Neural progenitor cell (in vitro differentiated cells): ENCODE data around the gene TMSB4X. TPM values are rescaled to one million over a fixed set of nuclear protein-coding genes. Genes with fewer than 3 reads are reported as not detected.
A peak's percentile ranks its signal among the peaks of the same experiment; 100 is the strongest.

Experiments used
- DNase-seq: peaks from one replicate; pipeline ENCODE4 v3.0.0-alpha.2; 2016; ENCODE audit warnings: low spot score
- H2AFZ ChIP-seq: fragments of 200-600 bp; sonication (generic); replicated peaks from 2 replicates; pipeline ENCODE4 v1.6.1; 2016; ENCODE audit warnings: antibody characterized with exemption
- H3F3A ChIP-seq: fragments of 200-600 bp; sonication (generic); 2 replicates; pipeline ENCODE4 v1.6.1; 2016; ENCODE audit warnings: antibody characterized with exemption, low read depth
- H3K27ac ChIP-seq: fragments of 200-600 bp; sonication (generic); 2 replicates; pipeline ENCODE4 v1.5.1; 2016; ENCODE audit warnings: mild to moderate bottlenecking
- H3K27me3 ChIP-seq: fragments of 200-600 bp; sonication (generic); 2 replicates; pipeline ENCODE4 v1.6.1; 2016; ENCODE audit warnings: mild to moderate bottlenecking, moderate library complexity
- H3K36me3 ChIP-seq: fragments of 200-600 bp; sonication (generic); 2 replicates; pipeline ENCODE4 v1.5.1; 2016
- H3K4me1 ChIP-seq: fragments of 200-600 bp; sonication (generic); 2 replicates; pipeline ENCODE4 v1.6.1; 2016; ENCODE audit warnings: mixed run types
- H3K4me2 ChIP-seq: fragments of 200-600 bp; sonication (generic); 2 replicates; pipeline ENCODE4 v1.6.1; 2016
- H3K4me3 ChIP-seq: fragments of 200-600 bp; sonication (generic); 2 replicates; pipeline ENCODE4 v1.5.1; 2016
- H3K79me2 ChIP-seq: fragments of 200-600 bp; sonication (generic); 2 replicates; pipeline ENCODE4 v1.6.1; 2016; ENCODE audit warnings: low read depth
- H3K9ac ChIP-seq: fragments of 200-600 bp; sonication (generic); 2 replicates; pipeline ENCODE4 v1.6.1; 2016
- H3K9me3 ChIP-seq: fragments of 200-600 bp; sonication (generic); 2 replicates; pipeline ENCODE4 v1.5.1; 2016; ENCODE audit warnings: low read depth
- H4K20me1 ChIP-seq: fragments of 200-600 bp; sonication (generic); 2 replicates; pipeline ENCODE4 v1.6.1; 2016; ENCODE audit warnings: low read depth
- H3K27ac Mint-ChIP-seq: 3 replicates; pipeline ENCODE4 v1.8.0; 2021; ENCODE audit warnings: mixed read lengths
- H3K27me3 Mint-ChIP-seq: 2 replicates; pipeline ENCODE4 v1.8.0; 2022; ENCODE audit warnings: low read depth, mild to moderate bottlenecking, inconsistent platforms, moderate library complexity, mixed read lengths; ENCODE audit not compliant: insufficient read depth
- H3K36me3 Mint-ChIP-seq: 3 replicates; pipeline ENCODE4 v1.8.0; 2021; ENCODE audit warnings: mixed read lengths
- H3K4me1 Mint-ChIP-seq: 3 replicates; pipeline ENCODE4 v1.8.0; 2021; ENCODE audit warnings: mixed read lengths
- H3K4me3 Mint-ChIP-seq: 3 replicates; pipeline ENCODE4 v1.8.0; 2021; ENCODE audit warnings: mild to moderate bottlenecking, moderate library complexity, mixed read lengths
- H3K9me3 Mint-ChIP-seq: 3 replicates; pipeline ENCODE4 v1.8.0; 2020; ENCODE audit warnings: mixed read lengths
- CTCF ChIP-seq: fragments of 200-600 bp; sonication (generic); IDR thresholded peaks from 2 replicates; pipeline ENCODE4 v1.5.1; 2017; ENCODE audit warnings: antibody characterized with exemption, mild to moderate bottlenecking
- EZH2 ChIP-seq: fragments of 200-600 bp; sonication (generic); IDR thresholded peaks from 2 replicates; pipeline ENCODE4 v1.6.1; 2017; ENCODE audit warnings: antibody characterized with exemption, mild to moderate bottlenecking, moderate library complexity
- EZH2phosphoT487 ChIP-seq: fragments of 200-600 bp; sonication (generic); IDR thresholded peaks from 2 replicates; pipeline ENCODE4 v1.6.1; 2017; ENCODE audit warnings: antibody characterized with exemption
- total RNA-seq: library from RNA; depleted of rRNA; stranded (reverse); fragments of >200 nt; gene quantifications from 2 replicates; pipeline ENCODE4 v1.2.3, GENCODE V29; 2015; ENCODE audit warnings: low replicate concordance

Gene TMSB4X
- total RNA-seq, 1 donor from 2014 or later = 3,462 TPM

- DNase-seq = no peak
- H3K36me3 Mint-ChIP-seq = no peaks in the 10 kb centered on the region
Observed at GRCh38 chrX:12999422-12999821, 24.5 kb downstream of the TMSB4X start.

GRCh38 chrX:13000301-13000811 lies 25.4 kb downstream of the TMSB4X start:
- no peaks in the 10 kb centered on the region for H3K79me2 ChIP-seq
- no peaks in the 10 kb centered on the region for H4K20me1 ChIP-seq
- peaks cover 20% of the 10 kb centered on the region for H3K4me1 ChIP-seq
- Mint-ChIP-seq H3K27me3 (no peaks in the 10 kb centered on the region), H3K4me1 (peaks cover 27% of the 10 kb centered on the region), H3K27ac (peak overlapping the region; percentile 86), H3K4me3 (no peak overlapping the region), H3K9me3 (peaks cover 7% of the 10 kb centered on the region), H3K36me3 (no peaks in the 10 kb centered on the region)
- H3K9ac ChIP-seq = no peak overlapping the region
- no peaks in the 10 kb centered on the region for H3K36me3 ChIP-seq
- no peak overlapping the region for H2AFZ ChIP-seq
- no peaks in the 10 kb centered on the region for H3K9me3 ChIP-seq
- H3K4me3 ChIP-seq = no peak overlapping the region
- no peak overlapping the region for H3K27ac ChIP-seq
- no peak overlapping the region for H3K4me2 ChIP-seq
- no peaks in the 10 kb centered on the region for H3K27me3 ChIP-seq
- DNase-seq = no peak
- no peak for TF ChIP-seq EZH2phosphoT487
- TF ChIP-seq CTCF = no peak
- TF ChIP-seq EZH2 = no peak
- H3F3A ChIP-seq = no peaks in the 10 kb centered on the region

More at GRCh38 chrX:12999422-12999821, 24.5 kb downstream of the TMSB4X start:
- H3F3A ChIP-seq = no peaks in the 10 kb centered on the region
- no peak overlapping the region for H3K4me3 Mint-ChIP-seq
- no peak overlapping the region for H3K27ac ChIP-seq
- no peak overlapping the region for H3K9ac ChIP-seq
- no peak overlapping the region for H3K4me2 ChIP-seq
- TF ChIP-seq CTCF = no peak
- TF ChIP-seq EZH2 = no peak
- no peak for TF ChIP-seq EZH2phosphoT487
- H3K79me2 ChIP-seq = no peaks in the 10 kb centered on the region
- no peaks in the 10 kb centered on the region for H3K27me3 Mint-ChIP-seq
- H4K20me1 ChIP-seq = no peaks in the 10 kb centered on the region
- H3K36me3 ChIP-seq = no peaks in the 10 kb centered on the region
- peaks cover 27% of the 10 kb centered on the region for H3K4me1 Mint-ChIP-seq
- peak overlapping the region; percentile 86 for H3K27ac Mint-ChIP-seq
- peaks cover 5% of the 10 kb centered on the region for H3K9me3 Mint-ChIP-seq
- no peaks in the 10 kb centered on the region for H3K27me3 ChIP-seq
- H3K4me3 ChIP-seq = no peak overlapping the region
- H3K9me3 ChIP-seq = no peaks in the 10 kb centered on the region
- peak overlapping the region; percentile 83 for H2AFZ ChIP-seq
- peaks cover 20% of the 10 kb centered on the region for H3K4me1 ChIP-seq

GRCh38 chrX:13001097-13001496 lies 26.2 kb downstream of the TMSB4X start:
- TF ChIP-seq EZH2phosphoT487 = no peak
- TF ChIP-seq CTCF = no peak
- TF ChIP-seq EZH2 = no peak

More at GRCh38 chrX:13001097-13001496, 26.2 kb downstream of the TMSB4X start:
- Mint-ChIP-seq H3K4me1 (peaks cover 27% of the 10 kb centered on the region), H3K27me3 (no peaks in the 10 kb centered on the region), H3K27ac (peak overlapping the region; percentile 26), H3K9me3 (peaks cover 7% of the 10 kb centered on the region), H3K36me3 (no peaks in the 10 kb centered on the region), H3K4me3 (no peak overlapping the region)
- no peak overlapping the region for H3K27ac ChIP-seq
- H2AFZ ChIP-seq = no peak overlapping the region
- no peaks in the 10 kb centered on the region for H4K20me1 ChIP-seq
- no peaks in the 10 kb centered on the region for H3K9me3 ChIP-seq
- no peak overlapping the region for H3K4me2 ChIP-seq
- no peak overlapping the region for H3K9ac ChIP-seq
- H3K4me1 ChIP-seq = peaks cover 20% of the 10 kb centered on the region
- H3K27me3 ChIP-seq = no peaks in the 10 kb centered on the region
- H3K36me3 ChIP-seq = no peaks in the 10 kb centered on the region
- no peak for DNase-seq
- no peak overlapping the region for H3K4me3 ChIP-seq
- H3K79me2 ChIP-seq = no peaks in the 10 kb centered on the region
- no peaks in the 10 kb centered on the region for H3F3A ChIP-seq
